WTC11 (cell line): ENCODE data around the gene IFNG-AS1. TPM values are rescaled to one million over a fixed set of nuclear protein-coding genes. Genes with fewer than 3 reads are reported as not detected.

Experiments
- ATAC-seq: fragments of 200-7000 bp; cut with Tn5 transposase; 2 replicates; pipeline ENCODE4 v1.10.0; 2021; ENCODE audit warnings: mild to moderate bottlenecking, moderate library complexity
- CTCF ChIA-PET: fragments of 300-600 bp; sonication (Branson Sonifier 250); formaldehyde crosslinking; loops from one replicate; lab custom pipeline; 2021; ENCODE audit warnings: antibody characterized with exemption; lab: Charles Lee
- POLR2A ChIA-PET: fragments of 350-600 bp; sonication (Branson Sonifier 250); formaldehyde crosslinking; loops from one replicate; lab custom pipeline; 2021; ENCODE audit warnings: antibody characterized with exemption; lab: Charles Lee
- DNase-seq: peaks from one replicate; pipeline ENCODE4 v3.0.0; 2021; ENCODE audit warnings: low spot score
- H3K27ac Mint-ChIP-seq: 2 replicates; pipeline ENCODE4 v1.8.0; 2021; ENCODE audit warnings: mixed read lengths
- H3K27me3 Mint-ChIP-seq: 2 replicates; pipeline ENCODE4 v1.8.0; 2021; ENCODE audit warnings: low read depth, mild to moderate bottlenecking, moderate library complexity, mixed read lengths
- H3K36me3 Mint-ChIP-seq: 2 replicates; pipeline ENCODE4 v1.8.0; 2021; ENCODE audit warnings: mixed read lengths
- H3K4me1 Mint-ChIP-seq: 2 replicates; pipeline ENCODE4 v1.8.0; 2022; ENCODE audit warnings: mixed read lengths
- H3K4me3 Mint-ChIP-seq: 2 replicates; pipeline ENCODE4 v1.8.0; 2021; ENCODE audit warnings: mild to moderate bottlenecking, moderate library complexity, mixed read lengths
- H3K9me3 Mint-ChIP-seq: 2 replicates; pipeline ENCODE4 v1.8.0; 2021; ENCODE audit warnings: mixed read lengths
- ESRRA ChIP-seq: sonication (generic); formaldehyde crosslinking; IDR thresholded peaks from 2 replicates; pipeline ENCODE4 v1.8.1; 2022; ENCODE audit warnings: mild to moderate bottlenecking, missing genetic modification reagents, borderline replicate concordance
- ETV6 ChIP-seq: sonication (generic); formaldehyde crosslinking; IDR thresholded peaks from 2 replicates; pipeline ENCODE4 v1.8.1; 2022; ENCODE audit warnings: mild to moderate bottlenecking, missing genetic modification reagents
- FOXJ3 ChIP-seq: sonication (generic); formaldehyde crosslinking; IDR thresholded peaks from 2 replicates; pipeline ENCODE4 v1.9.0; 2021; ENCODE audit warnings: missing genetic modification reagents, mild to moderate bottlenecking, borderline replicate concordance
- FOXP1 ChIP-seq: sonication (generic); formaldehyde crosslinking; IDR thresholded peaks from 2 replicates; pipeline ENCODE4 v1.8.0; 2022; ENCODE audit warnings: missing genetic modification reagents, mild to moderate bottlenecking, moderate library complexity, borderline replicate concordance
- GRHL2 ChIP-seq: fragments of 250-450 bp; sonication (Bioruptor Pico); IDR thresholded peaks from 2 replicates; pipeline ENCODE4 v1.8.0; 2022; ENCODE audit warnings: mild to moderate bottlenecking, moderate library complexity; ENCODE audit not compliant: insufficient replicate concordance, severe bottlenecking
- NR1H2 ChIP-seq: sonication (generic); formaldehyde crosslinking; IDR thresholded peaks from 2 replicates; pipeline ENCODE4 v1.9.0; 2021; ENCODE audit warnings: mild to moderate bottlenecking, moderate library complexity, missing genetic modification reagents
- TP53 ChIP-seq: sonication (generic); formaldehyde crosslinking; IDR thresholded peaks from 2 replicates; pipeline ENCODE4 v1.8.1; 2023; ENCODE audit warnings: mild to moderate bottlenecking, missing genetic modification reagents
- ZNF219 ChIP-seq: sonication (generic); formaldehyde crosslinking; IDR thresholded peaks from 2 replicates; pipeline ENCODE4 v1.8.0; 2023; ENCODE audit warnings: missing genetic modification reagents, mild to moderate bottlenecking, borderline replicate concordance
- ZNF416 ChIP-seq: fragments of 250-450 bp; sonication (Bioruptor Pico); IDR thresholded peaks from 2 replicates; pipeline ENCODE4 v1.9.0; 2021; ENCODE audit warnings: mild to moderate bottlenecking, inconsistent platforms
- total RNA-seq: library from RNA; stranded (reverse); gene quantifications from 3 replicates; pipeline ENCODE4 v1.2.3, GENCODE V29; 2021
- TF ChIP-seq, protein P1 (sequence below): sonication (generic); formaldehyde crosslinking; IDR thresholded peaks from 2 replicates; pipeline ENCODE4 v1.8.1; 2023; ENCODE audit warnings: mild to moderate bottlenecking, missing genetic modification reagents, borderline replicate concordance
- TF ChIP-seq, protein P2 (sequence below): fragments of 250-450 bp; sonication (Bioruptor Pico); IDR thresholded peaks from 2 replicates; pipeline ENCODE4 v1.9.0; 2021; ENCODE audit warnings: mild to moderate bottlenecking
- TF ChIP-seq, protein P3 (sequence below): sonication (generic); formaldehyde crosslinking; IDR thresholded peaks from 2 replicates; pipeline ENCODE4 v1.8.1; 2022; ENCODE audit warnings: mild to moderate bottlenecking, moderate library complexity, missing genetic modification reagents
- TF ChIP-seq, protein P4 (sequence below): sonication (generic); formaldehyde crosslinking; IDR thresholded peaks from 2 replicates; pipeline ENCODE4 v1.8.0; 2022; ENCODE audit warnings: mild to moderate bottlenecking, missing genetic modification reagents
- TF ChIP-seq, protein P5 (sequence below): fragments of 250-450 bp; sonication (Bioruptor Pico); IDR thresholded peaks from 2 replicates; pipeline ENCODE4 v2.1.2; 2022; ENCODE audit warnings: mild to moderate bottlenecking, moderate library complexity
- TF ChIP-seq, protein P6 (sequence below): sonication (generic); formaldehyde crosslinking; IDR thresholded peaks from 2 replicates; pipeline ENCODE4 v1.8.0; 2022; ENCODE audit warnings: mild to moderate bottlenecking, missing genetic modification reagents
- TF ChIP-seq, protein P7 (sequence below): sonication (generic); formaldehyde crosslinking; IDR thresholded peaks from 2 replicates; pipeline ENCODE4 v1.8.1; 2023; ENCODE audit warnings: mild to moderate bottlenecking, moderate library complexity, missing genetic modification reagents
- TF ChIP-seq, protein P8 (sequence below): sonication (generic); formaldehyde crosslinking; IDR thresholded peaks from 2 replicates; pipeline ENCODE4 v1.8.0; 2022; ENCODE audit warnings: missing genetic modification reagents
- TF ChIP-seq, protein P9 (sequence below): sonication (generic); formaldehyde crosslinking; IDR thresholded peaks from 2 replicates; pipeline ENCODE4 v1.8.1; 2022; ENCODE audit warnings: missing genetic modification reagents, borderline replicate concordance

Gene IFNG-AS1
- total RNA-seq, 1 experiment from 2014 or later, result not detected

DNA sequence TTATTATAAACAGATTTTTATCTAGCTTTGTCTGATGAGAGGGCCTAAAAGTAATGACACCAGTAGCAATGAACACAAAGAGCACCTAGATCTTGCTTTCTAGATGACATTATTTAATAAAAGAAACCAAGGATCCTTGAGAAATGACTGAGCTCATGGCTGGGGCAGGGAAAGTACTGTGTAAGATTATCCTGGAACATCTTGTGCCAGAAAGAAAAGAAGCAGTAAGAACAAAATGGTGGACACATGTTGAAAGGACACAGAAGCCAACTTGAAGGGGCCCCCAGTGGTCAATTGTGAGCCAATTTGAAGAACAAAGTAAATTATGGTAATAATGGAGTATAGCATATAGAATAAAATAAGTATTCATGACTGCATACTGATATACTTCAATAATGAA, 10.0 kb downstream of the IFNG-AS1 start (continued):
- TF ChIP-seq, protein P1, sequence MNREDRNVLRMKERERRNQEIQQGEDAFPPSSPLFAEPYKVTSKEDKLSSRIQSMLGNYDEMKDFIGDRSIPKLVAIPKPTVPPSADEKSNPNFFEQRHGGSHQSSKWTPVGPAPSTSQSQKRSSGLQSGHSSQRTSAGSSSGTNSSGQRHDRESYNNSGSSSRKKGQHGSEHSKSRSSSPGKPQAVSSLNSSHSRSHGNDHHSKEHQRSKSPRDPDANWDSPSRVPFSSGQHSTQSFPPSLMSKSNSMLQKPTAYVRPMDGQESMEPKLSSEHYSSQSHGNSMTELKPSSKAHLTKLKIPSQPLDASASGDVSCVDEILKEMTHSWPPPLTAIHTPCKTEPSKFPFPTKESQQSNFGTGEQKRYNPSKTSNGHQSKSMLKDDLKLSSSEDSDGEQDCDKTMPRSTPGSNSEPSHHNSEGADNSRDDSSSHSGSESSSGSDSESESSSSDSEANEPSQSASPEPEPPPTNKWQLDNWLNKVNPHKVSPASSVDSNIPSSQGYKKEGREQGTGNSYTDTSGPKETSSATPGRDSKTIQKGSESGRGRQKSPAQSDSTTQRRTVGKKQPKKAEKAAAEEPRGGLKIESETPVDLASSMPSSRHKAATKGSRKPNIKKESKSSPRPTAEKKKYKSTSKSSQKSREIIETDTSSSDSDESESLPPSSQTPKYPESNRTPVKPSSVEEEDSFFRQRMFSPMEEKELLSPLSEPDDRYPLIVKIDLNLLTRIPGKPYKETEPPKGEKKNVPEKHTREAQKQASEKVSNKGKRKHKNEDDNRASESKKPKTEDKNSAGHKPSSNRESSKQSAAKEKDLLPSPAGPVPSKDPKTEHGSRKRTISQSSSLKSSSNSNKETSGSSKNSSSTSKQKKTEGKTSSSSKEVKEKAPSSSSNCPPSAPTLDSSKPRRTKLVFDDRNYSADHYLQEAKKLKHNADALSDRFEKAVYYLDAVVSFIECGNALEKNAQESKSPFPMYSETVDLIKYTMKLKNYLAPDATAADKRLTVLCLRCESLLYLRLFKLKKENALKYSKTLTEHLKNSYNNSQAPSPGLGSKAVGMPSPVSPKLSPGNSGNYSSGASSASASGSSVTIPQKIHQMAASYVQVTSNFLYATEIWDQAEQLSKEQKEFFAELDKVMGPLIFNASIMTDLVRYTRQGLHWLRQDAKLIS (CRISPR knock-in tag), result no peak
- TF ChIP-seq TP53 (CRISPR knock-in tag), result no peak
- TF ChIP-seq GRHL2 (CRISPR knock-in tag), result no peak
- TF ChIP-seq, protein P2, sequence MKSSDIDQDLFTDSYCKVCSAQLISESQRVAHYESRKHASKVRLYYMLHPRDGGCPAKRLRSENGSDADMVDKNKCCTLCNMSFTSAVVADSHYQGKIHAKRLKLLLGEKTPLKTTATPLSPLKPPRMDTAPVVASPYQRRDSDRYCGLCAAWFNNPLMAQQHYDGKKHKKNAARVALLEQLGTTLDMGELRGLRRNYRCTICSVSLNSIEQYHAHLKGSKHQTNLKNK (CRISPR knock-in tag), result no peak
- TF ChIP-seq, protein P3, sequence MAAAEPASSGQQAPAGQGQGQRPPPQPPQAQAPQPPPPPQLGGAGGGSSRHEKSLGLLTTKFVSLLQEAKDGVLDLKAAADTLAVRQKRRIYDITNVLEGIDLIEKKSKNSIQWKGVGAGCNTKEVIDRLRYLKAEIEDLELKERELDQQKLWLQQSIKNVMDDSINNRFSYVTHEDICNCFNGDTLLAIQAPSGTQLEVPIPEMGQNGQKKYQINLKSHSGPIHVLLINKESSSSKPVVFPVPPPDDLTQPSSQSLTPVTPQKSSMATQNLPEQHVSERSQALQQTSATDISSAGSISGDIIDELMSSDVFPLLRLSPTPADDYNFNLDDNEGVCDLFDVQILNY (CRISPR knock-in tag), result no peak
- TF ChIP-seq, protein P4, sequence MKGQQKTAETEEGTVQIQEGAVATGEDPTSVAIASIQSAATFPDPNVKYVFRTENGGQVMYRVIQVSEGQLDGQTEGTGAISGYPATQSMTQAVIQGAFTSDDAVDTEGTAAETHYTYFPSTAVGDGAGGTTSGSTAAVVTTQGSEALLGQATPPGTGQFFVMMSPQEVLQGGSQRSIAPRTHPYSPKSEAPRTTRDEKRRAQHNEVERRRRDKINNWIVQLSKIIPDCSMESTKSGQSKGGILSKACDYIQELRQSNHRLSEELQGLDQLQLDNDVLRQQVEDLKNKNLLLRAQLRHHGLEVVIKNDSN, result no peak
- no peak for TF ChIP-seq ZNF416 (CRISPR knock-in tag)
- TF ChIP-seq, protein P5, sequence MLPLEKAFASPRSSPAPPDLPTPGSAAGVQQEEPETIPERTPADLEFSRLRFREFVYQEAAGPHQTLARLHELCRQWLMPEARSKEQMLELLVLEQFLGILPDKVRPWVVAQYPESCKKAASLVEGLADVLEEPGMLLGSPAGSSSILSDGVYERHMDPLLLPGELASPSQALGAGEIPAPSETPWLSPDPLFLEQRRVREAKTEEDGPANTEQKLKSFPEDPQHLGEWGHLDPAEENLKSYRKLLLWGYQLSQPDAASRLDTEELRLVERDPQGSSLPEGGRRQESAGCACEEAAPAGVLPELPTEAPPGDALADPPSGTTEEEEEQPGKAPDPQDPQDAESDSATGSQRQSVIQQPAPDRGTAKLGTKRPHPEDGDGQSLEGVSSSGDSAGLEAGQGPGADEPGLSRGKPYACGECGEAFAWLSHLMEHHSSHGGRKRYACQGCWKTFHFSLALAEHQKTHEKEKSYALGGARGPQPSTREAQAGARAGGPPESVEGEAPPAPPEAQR (CRISPR knock-in tag), result no peak
- TF ChIP-seq NR1H2, result no peak
- TF ChIP-seq FOXP1 (CRISPR knock-in tag), result no peak
- TF ChIP-seq, all 79 proteins: peak for 0

DNA sequence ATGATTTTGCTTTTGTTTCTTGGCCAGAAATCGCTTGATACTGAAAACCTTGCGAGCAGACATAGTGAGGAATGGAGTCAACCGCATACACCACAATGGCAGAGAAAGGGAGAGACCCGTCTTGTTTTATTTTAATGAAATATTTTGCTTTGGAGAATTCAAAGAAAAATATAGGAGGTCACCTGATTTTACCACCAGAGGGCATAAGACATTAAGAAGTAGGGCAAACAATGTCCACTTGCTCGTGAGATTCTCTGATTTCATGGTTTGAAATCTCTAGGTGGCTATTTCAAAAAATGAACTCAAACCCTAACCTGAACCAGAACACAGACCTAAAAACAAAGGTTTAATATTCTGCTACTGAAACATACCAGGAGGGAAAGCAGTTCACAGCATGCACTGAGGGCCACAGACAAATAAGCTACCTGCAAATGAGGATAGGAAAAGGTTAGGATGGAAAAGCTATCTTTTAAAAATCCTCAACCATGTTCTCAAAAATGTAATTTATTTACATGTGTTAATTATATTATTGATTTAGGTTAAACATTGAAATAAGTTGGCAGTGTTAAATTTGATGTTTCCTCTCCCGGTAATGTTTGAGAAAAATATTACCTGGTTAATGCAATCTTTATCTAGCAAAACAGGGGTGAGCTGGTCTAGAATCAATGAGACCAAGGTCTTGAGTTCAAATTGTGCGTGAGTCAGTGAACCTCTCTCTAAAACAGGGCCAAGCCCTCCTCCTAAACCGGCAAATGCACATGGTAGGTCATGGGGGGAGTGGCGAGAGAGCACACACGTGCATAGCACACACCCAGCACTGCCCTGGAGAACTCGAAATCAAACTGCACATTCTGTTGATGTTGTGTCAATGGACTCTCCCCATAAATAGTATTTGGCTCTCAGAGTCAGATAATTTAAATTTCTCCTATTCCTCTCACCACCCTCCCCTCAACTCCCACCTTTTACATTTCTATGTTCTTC, 12.5 kb downstream of the IFNG-AS1 start:
- POLR2A ChIA-PET, result no interaction called here
- DNase-seq (no peak), ATAC-seq (no peak)
- Mint-ChIP-seq H3K9me3 (peaks cover 21% of the 10 kb centered on the region), H3K27ac (no peak overlapping the region), H3K4me1 (no peaks in the 10 kb centered on the region), H3K4me3 (no peak overlapping the region), H3K27me3 (peaks cover 6% of the 10 kb centered on the region), H3K36me3 (peaks cover 12% of the 10 kb centered on the region)
- CTCF ChIA-PET, result interaction anchor here (0.5 to 1.7 kb wide), 3 partner anchors 39 to 156 kb away, joined by 3 to 7 read pairs (median 3); no protein-coding TSS in a partner anchor
- TF ChIP-seq, protein P6, sequence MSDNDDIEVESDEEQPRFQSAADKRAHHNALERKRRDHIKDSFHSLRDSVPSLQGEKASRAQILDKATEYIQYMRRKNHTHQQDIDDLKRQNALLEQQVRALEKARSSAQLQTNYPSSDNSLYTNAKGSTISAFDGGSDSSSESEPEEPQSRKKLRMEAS (CRISPR knock-in tag), result no peak
- TF ChIP-seq, protein P2 (CRISPR knock-in tag), result no peak
- TF ChIP-seq, protein P7, sequence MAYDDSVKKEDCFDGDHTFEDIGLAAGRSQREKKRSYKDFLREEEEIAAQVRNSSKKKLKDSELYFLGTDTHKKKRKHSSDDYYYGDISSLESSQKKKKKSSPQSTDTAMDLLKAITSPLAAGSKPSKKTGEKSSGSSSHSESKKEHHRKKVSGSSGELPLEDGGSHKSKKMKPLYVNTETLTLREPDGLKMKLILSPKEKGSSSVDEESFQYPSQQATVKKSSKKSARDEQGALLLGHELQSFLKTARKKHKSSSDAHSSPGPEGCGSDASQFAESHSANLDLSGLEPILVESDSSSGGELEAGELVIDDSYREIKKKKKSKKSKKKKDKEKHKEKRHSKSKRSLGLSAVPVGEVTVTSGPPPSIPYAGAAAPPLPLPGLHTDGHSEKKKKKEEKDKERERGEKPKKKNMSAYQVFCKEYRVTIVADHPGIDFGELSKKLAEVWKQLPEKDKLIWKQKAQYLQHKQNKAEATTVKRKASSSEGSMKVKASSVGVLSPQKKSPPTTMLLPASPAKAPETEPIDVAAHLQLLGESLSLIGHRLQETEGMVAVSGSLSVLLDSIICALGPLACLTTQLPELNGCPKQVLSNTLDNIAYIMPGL (CRISPR knock-in tag), result no peak
- TF ChIP-seq ETV6 (CRISPR knock-in tag) (no peak), ESRRA (CRISPR knock-in tag) (no peak), ZNF219 (CRISPR knock-in tag) (no peak), FOXJ3 (CRISPR knock-in tag) (no peak)
- TF ChIP-seq, protein P8, sequence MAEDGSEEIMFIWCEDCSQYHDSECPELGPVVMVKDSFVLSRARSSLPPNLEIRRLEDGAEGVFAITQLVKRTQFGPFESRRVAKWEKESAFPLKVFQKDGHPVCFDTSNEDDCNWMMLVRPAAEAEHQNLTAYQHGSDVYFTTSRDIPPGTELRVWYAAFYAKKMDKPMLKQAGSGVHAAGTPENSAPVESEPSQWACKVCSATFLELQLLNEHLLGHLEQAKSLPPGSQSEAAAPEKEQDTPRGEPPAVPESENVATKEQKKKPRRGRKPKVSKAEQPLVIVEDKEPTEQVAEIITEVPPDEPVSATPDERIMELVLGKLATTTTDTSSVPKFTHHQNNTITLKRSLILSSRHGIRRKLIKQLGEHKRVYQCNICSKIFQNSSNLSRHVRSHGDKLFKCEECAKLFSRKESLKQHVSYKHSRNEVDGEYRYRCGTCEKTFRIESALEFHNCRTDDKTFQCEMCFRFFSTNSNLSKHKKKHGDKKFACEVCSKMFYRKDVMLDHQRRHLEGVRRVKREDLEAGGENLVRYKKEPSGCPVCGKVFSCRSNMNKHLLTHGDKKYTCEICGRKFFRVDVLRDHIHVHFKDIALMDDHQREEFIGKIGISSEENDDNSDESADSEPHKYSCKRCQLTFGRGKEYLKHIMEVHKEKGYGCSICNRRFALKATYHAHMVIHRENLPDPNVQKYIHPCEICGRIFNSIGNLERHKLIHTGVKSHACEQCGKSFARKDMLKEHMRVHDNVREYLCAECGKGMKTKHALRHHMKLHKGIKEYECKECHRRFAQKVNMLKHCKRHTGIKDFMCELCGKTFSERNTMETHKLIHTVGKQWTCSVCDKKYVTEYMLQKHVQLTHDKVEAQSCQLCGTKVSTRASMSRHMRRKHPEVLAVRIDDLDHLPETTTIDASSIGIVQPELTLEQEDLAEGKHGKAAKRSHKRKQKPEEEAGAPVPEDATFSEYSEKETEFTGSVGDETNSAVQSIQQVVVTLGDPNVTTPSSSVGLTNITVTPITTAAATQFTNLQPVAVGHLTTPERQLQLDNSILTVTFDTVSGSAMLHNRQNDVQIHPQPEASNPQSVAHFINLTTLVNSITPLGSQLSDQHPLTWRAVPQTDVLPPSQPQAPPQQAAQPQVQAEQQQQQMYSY, result no peak
- TF ChIP-seq, protein P9, sequence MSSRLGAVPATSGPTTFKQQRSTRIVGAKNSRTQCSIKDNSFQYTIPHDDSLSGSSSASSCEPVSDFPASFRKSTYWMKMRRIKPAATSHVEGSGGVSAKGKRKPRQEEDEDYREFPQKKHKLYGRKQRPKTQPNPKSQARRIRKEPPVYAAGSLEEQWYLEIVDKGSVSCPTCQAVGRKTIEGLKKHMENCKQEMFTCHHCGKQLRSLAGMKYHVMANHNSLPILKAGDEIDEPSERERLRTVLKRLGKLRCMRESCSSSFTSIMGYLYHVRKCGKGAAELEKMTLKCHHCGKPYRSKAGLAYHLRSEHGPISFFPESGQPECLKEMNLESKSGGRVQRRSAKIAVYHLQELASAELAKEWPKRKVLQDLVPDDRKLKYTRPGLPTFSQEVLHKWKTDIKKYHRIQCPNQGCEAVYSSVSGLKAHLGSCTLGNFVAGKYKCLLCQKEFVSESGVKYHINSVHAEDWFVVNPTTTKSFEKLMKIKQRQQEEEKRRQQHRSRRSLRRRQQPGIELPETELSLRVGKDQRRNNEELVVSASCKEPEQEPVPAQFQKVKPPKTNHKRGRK (CRISPR knock-in tag), result no peak
